Peyer's patch (tissue), 4 donors: ENCODE data around the gene EGFLAM. TPM values are rescaled to one million over a fixed set of nuclear protein-coding genes. Genes with fewer than 3 reads are reported as not detected.

Source experiments
- DNase-seq, 3 donors: peaks; one replicate each; pipeline ENCODE4 v3.0.0-alpha.2; 2017 to 2019
- H3K27ac ChIP-seq, 4 donors: fragments of 200-600 bp; sonication (generic); one replicate each; pipeline ENCODE4 v1.5.1; 2016 to 2019
- H3K27me3 ChIP-seq, 2 donors: fragments of 200-600 bp; sonication (generic); one replicate each; pipeline ENCODE4 v1.5.1; 2019
- H3K36me3 ChIP-seq, 3 donors: fragments of 200-600 bp; sonication (generic); one replicate each; pipeline ENCODE4 v1.5.1; 2016 to 2019
- H3K4me1 ChIP-seq, 4 donors: fragments of 200-600 bp; sonication (generic); one replicate each; pipeline ENCODE4 v1.5.1; 2016 to 2019
- H3K4me3 ChIP-seq, 4 donors: fragments of 200-600 bp; sonication (generic); 1 replicate in 3 of 4; 2 replicates in 1 of 4; pipeline ENCODE4 v1.5.1; 2016 to 2019; ENCODE audit warnings: mild to moderate bottlenecking in 1 of 4
- H3K9me3 ChIP-seq, 4 donors: fragments of 200-600 bp; sonication (generic); one replicate each; pipeline ENCODE4 v1.5.1; 2016 to 2019; ENCODE audit warnings: mild to moderate bottlenecking in 1 of 4
- POLR2A ChIP-seq, 2 donors: fragments of 450-650 bp; IDR thresholded peaks; one replicate each; pipeline ENCODE4 v1.5.1; 2017; ENCODE audit warnings: antibody characterized with exemption in 2 of 2, mild to moderate bottlenecking in 2 of 2, moderate library complexity in 2 of 2
- total RNA-seq, 4 donors: library from RNA; depleted of rRNA; stranded (reverse); fragments of >200 nt; gene quantifications; one replicate each; pipeline ENCODE4 v1.1.0, GENCODE V29; 2016
- TF ChIP-seq, protein P1 (sequence below), 6 experiments: fragments of 450-650 bp in 4 of 6; fragments of 200-600 bp in 2 of 6; sonication (generic) in 1 of 6; IDR thresholded peaks; one replicate each; pipeline ENCODE4 v1.5.1; 2017 to 2019; ENCODE audit warnings: antibody characterized with exemption in 6 of 6, mild to moderate bottlenecking in 3 of 6, moderate library complexity in 1 of 6

Gene EGFLAM
- total RNA-seq, 4 donors from 2014 or later = 0.54 to 1.7 (median 0.70) TPM; not detected in 1

DNA sequence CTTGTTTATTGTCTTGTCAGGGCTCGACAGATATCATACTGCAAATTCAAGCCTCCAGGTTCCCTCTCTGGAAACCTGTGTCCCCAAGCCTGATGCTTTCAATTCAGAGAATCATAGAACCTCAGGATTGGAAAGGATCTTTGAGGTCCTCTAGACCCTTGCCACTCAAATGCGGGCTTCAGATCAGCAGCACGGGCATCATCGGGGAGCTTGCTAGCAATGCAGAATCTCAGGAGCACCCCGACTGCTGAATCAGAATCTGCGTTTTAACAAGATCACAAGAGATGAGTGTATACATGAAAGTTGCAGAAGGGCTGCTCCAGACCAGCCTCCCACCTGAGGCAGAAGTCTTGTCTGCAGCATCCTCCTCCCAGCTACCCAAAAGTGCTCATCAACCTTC, 13.1 kb upstream of the EGFLAM start:
- TF ChIP-seq, protein P1, sequence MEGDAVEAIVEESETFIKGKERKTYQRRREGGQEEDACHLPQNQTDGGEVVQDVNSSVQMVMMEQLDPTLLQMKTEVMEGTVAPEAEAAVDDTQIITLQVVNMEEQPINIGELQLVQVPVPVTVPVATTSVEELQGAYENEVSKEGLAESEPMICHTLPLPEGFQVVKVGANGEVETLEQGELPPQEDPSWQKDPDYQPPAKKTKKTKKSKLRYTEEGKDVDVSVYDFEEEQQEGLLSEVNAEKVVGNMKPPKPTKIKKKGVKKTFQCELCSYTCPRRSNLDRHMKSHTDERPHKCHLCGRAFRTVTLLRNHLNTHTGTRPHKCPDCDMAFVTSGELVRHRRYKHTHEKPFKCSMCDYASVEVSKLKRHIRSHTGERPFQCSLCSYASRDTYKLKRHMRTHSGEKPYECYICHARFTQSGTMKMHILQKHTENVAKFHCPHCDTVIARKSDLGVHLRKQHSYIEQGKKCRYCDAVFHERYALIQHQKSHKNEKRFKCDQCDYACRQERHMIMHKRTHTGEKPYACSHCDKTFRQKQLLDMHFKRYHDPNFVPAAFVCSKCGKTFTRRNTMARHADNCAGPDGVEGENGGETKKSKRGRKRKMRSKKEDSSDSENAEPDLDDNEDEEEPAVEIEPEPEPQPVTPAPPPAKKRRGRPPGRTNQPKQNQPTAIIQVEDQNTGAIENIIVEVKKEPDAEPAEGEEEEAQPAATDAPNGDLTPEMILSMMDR (IDR thresholded peaks at IDR 0.05) = no peak
- no peak for TF ChIP-seq POLR2A (IDR thresholded peaks at IDR 0.05)

GRCh38 chr5:38249301-38249700, 9.1 kb upstream of the EGFLAM start:
- Histone ChIP-seq H3K27me3 (no peaks in the 10 kb centered on the region), H3K9me3 (no peaks in the 10 kb centered on the region), H3K4me3 (no peak overlapping the region), H3K4me1 (no peaks in the 10 kb centered on the region), H3K36me3 (no peaks in the 10 kb centered on the region), H3K27ac (no peak overlapping the region)
- no peak for DNase-seq
- TF ChIP-seq, protein P1 (IDR thresholded peaks at IDR 0.05) = no peak
- TF ChIP-seq POLR2A (IDR thresholded peaks at IDR 0.05) = no peak

More for the DNA sequence above, 13.1 kb upstream of the EGFLAM start:
- Histone ChIP-seq H3K27me3 (no peaks in the 10 kb centered on the region), H3K27ac (no peak overlapping the region), H3K36me3 (no peaks in the 10 kb centered on the region), H3K4me1 (no peaks in the 10 kb centered on the region), H3K9me3 (no peaks in the 10 kb centered on the region), H3K4me3 (no peak overlapping the region)
- no peak for DNase-seq

GRCh38 chr5:38249812-38250211, 8.5 kb upstream of the EGFLAM start:
- Histone ChIP-seq H3K4me1 (no peaks in the 10 kb centered on the region), H3K4me3 (no peak overlapping the region), H3K36me3 (no peaks in the 10 kb centered on the region), H3K27ac (no peak overlapping the region), H3K9me3 (no peaks in the 10 kb centered on the region), H3K27me3 (no peaks in the 10 kb centered on the region)
- DNase-seq = no peak
- TF ChIP-seq, protein P1 (IDR thresholded peaks at IDR 0.05) = no peak
- TF ChIP-seq POLR2A (IDR thresholded peaks at IDR 0.05) = no peak

GRCh38 chr5:38250763-38251448, 7.5 kb upstream of the EGFLAM start:
- Histone ChIP-seq H3K4me1 (no peaks in the 10 kb centered on the region), H3K27me3 (no peaks in the 10 kb centered on the region), H3K36me3 (no peaks in the 10 kb centered on the region), H3K4me3 (no peak overlapping the region), H3K27ac (no peak overlapping the region), H3K9me3 (no peaks in the 10 kb centered on the region)
- DNase-seq = no peak
- TF ChIP-seq POLR2A (IDR thresholded peaks at IDR 0.05) = no peak
- TF ChIP-seq, protein P1 (IDR thresholded peaks at IDR 0.05) = no peak

DNA sequence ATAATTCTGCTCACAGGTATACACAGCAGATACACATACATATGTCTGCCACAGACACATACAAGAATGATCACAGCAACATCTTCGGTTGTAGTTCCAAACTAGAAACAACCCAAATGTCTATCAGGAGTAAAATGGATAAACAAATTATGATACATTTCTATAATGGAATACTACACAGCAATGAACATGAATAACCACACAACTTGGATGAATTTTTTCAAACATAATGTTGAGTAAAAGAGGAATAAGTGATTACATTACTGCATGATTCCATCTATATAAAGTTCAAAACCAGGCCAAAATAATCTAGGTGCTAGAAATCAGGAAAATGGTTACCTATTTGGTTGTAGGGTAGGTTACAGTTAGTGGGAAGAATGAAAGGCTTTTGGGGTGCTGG, 4.6 kb upstream of the EGFLAM start:
- H3K27me3 ChIP-seq = peaks cover 0 to 11% of the 10 kb centered on the region in 2 donors
- no peak for DNase-seq
- H3K4me1 ChIP-seq = peaks cover 0 to 4% (median 0%) of the 10 kb centered on the region in 4 donors
- no peak for TF ChIP-seq POLR2A (IDR thresholded peaks at IDR 0.05)
- TF ChIP-seq, protein P1 (IDR thresholded peaks at IDR 0.05) = no peak
- H3K4me3 ChIP-seq = no peak overlapping the region
- H3K9me3 ChIP-seq = no peaks in the 10 kb centered on the region
- no peaks in the 10 kb centered on the region for H3K36me3 ChIP-seq
- H3K27ac ChIP-seq = no peak overlapping the region
